ENCODE measurements around the gene KCNG2. TPM values are rescaled to one million over a fixed set of nuclear protein-coding genes. Genes with fewer than 3 reads are reported as not detected.

Gene KCNG2
- total and polyA plus RNA-seq, 2 of the 4 experiments (the other 2 are of a cell fraction), result not detected

- H2BK5ac ChIP-seq (ENCODE audit: low read depth, low read length, poor library complexity, severe bottlenecking), result no peak overlapping the region
- no peak for ATAC-seq (ENCODE audit: low read depth)
- no peak for DNase-seq
- no peak overlapping the region for H3K4ac ChIP-seq (ENCODE audit: low read depth, low read length)
- H4K8ac ChIP-seq (ENCODE audit: low read depth in 2 of 2, low read length in 2 of 2), result no peak overlapping the region
- H2AK5ac ChIP-seq (ENCODE audit: low read depth, low read length), result no peak overlapping the region
- no peak overlapping the region for H2BK120ac ChIP-seq (ENCODE audit: low read depth, low read length)
- peaks cover 51% of the 10 kb centered on the region for H3K36me3 ChIP-seq (ENCODE audit: control insufficient read depth, insufficient read depth, low read length)
- TF ChIP-seq CHD1 (IDR thresholded peaks at IDR 0.05; ENCODE audit: low read depth, low read length) (no peak), CTCF (conservative IDR thresholded peaks at IDR 0.05; ENCODE audit: low read depth, low read length) (no peak)
- no peak overlapping the region; the same call in 1 of the 2 replicates for H3K9ac ChIP-seq (ENCODE audit: low read depth, low read length)
- WGBS, 2 experiments (ENCODE audit: extremely low coverage in 2 of 2, insufficient read length in 1 of 2), result 82% methylated on average over 13 of the region's 17 CpGs; no CpG with 5 or more reads in 1 of the 2 experiments
- no peaks in the 10 kb centered on the region for H3K9me3 ChIP-seq (ENCODE audit: control insufficient read depth, insufficient read depth, low read length)
- no peak overlapping the region for H2AFZ ChIP-seq (replicated peaks; ENCODE audit: low read length, poor library complexity)
- no peak overlapping the region for H2AK9ac ChIP-seq (replicated peaks; ENCODE audit: low read depth, low read length, poor library complexity)
- BruUV-seq (replicated peaks), result no TSS peak
- POLR2A ChIA-PET (ENCODE audit: unreplicated experiment), result no interaction called here
- no peak overlapping the region for H2BK20ac ChIP-seq (ENCODE audit: low read depth, low read length)
- peaks cover 14% of the 10 kb centered on the region for H3K4me1 ChIP-seq (ENCODE audit: control insufficient read depth, insufficient read depth, low read length)
- no peak overlapping the region for H3K14ac ChIP-seq (replicated peaks; ENCODE audit: low read depth, low read length)
- peaks cover 81% of the 10 kb centered on the region for H4K20me1 ChIP-seq (ENCODE audit: insufficient read depth, low read length)
- in situ Hi-C loops (cut with MboI; ENCODE audit: low sequenced_read_pairs), result no loop called here
- no peak overlapping the region for H3K4me3 ChIP-seq (ENCODE audit: insufficient read depth, low read depth, low read length)
- intact Hi-C loops (cut with micrococcal nuclease), result no loop called here
- CTCF ChIA-PET, result no interaction called here
- no peak overlapping the region for H4K5ac ChIP-seq (ENCODE audit: low read depth, low read length)
- H3K18ac ChIP-seq (ENCODE audit: low read depth, low read length), result no peak overlapping the region
- no peaks in the 10 kb centered on the region for H3K27me3 ChIP-seq (ENCODE audit: control insufficient read depth, insufficient read depth, low read length)
- no peak overlapping the region; the same call in 1 of the 2 replicates for H3K56ac ChIP-seq (ENCODE audit: extremely low read depth, insufficient read depth, low read length)
- peaks cover 19 to 95% of the 10 kb centered on the region in 2 experiments for H3K79me1 ChIP-seq (ENCODE audit: low read depth in 1 of 2, low read length in 2 of 2)
- dilution Hi-C loops (cut with HindIII; ENCODE audit: low sequenced_read_pairs, unreplicated experiment), result no loop called here
- H3K27ac ChIP-seq (ENCODE audit: insufficient read depth, low read length), result no peak overlapping the region
- no peak overlapping the region for H2BK15ac ChIP-seq (ENCODE audit: low read depth, low read length)
- no peak overlapping the region for H3K4me2 ChIP-seq (ENCODE audit: low read depth, low read length)
- peaks cover 21% of the 10 kb centered on the region for H3K9me1 ChIP-seq (ENCODE audit: insufficient read depth, low read length)
- H3K23ac ChIP-seq (ENCODE audit: low read depth, low read length), result no peak overlapping the region
- H4K91ac ChIP-seq (ENCODE audit: insufficient read depth, low read depth, low read length), result no peak overlapping the region
Observed at GRCh38 chr18:79945118-79946042, 147.6 kb downstream of the KCNG2 start.

All from IMR-90 (cell line).